ENCODE measurements around the gene SLC28A2.
"Not testable (repeated sequence)": the region's sequence is repeated elsewhere in the genome, so short reads cannot be mapped to it uniquely, and the experiment has no call there.

- TF ChIP-seq, protein P1, sequence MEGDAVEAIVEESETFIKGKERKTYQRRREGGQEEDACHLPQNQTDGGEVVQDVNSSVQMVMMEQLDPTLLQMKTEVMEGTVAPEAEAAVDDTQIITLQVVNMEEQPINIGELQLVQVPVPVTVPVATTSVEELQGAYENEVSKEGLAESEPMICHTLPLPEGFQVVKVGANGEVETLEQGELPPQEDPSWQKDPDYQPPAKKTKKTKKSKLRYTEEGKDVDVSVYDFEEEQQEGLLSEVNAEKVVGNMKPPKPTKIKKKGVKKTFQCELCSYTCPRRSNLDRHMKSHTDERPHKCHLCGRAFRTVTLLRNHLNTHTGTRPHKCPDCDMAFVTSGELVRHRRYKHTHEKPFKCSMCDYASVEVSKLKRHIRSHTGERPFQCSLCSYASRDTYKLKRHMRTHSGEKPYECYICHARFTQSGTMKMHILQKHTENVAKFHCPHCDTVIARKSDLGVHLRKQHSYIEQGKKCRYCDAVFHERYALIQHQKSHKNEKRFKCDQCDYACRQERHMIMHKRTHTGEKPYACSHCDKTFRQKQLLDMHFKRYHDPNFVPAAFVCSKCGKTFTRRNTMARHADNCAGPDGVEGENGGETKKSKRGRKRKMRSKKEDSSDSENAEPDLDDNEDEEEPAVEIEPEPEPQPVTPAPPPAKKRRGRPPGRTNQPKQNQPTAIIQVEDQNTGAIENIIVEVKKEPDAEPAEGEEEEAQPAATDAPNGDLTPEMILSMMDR (IDR thresholded peaks at IDR 0.05; ENCODE audit: poor library complexity, severe bottlenecking), result not testable (repeated sequence)
- not testable (repeated sequence) for TF ChIP-seq EZH2 (IDR thresholded peaks at IDR 0.05; ENCODE audit: borderline replicate concordance, insufficient read depth, low read length, poor library complexity, severe bottlenecking); POLR2AphosphoS5 (IDR thresholded peaks at IDR 0.05); EP300 (conservative IDR thresholded peaks at IDR 0.05; ENCODE audit: poor library complexity, severe bottlenecking); MXI1 (conservative IDR thresholded peaks at IDR 0.05; ENCODE audit: poor library complexity, severe bottlenecking); TAF1 (IDR thresholded peaks at IDR 0.05; ENCODE audit: low read depth)
- TF ChIP-seq, protein P2, sequence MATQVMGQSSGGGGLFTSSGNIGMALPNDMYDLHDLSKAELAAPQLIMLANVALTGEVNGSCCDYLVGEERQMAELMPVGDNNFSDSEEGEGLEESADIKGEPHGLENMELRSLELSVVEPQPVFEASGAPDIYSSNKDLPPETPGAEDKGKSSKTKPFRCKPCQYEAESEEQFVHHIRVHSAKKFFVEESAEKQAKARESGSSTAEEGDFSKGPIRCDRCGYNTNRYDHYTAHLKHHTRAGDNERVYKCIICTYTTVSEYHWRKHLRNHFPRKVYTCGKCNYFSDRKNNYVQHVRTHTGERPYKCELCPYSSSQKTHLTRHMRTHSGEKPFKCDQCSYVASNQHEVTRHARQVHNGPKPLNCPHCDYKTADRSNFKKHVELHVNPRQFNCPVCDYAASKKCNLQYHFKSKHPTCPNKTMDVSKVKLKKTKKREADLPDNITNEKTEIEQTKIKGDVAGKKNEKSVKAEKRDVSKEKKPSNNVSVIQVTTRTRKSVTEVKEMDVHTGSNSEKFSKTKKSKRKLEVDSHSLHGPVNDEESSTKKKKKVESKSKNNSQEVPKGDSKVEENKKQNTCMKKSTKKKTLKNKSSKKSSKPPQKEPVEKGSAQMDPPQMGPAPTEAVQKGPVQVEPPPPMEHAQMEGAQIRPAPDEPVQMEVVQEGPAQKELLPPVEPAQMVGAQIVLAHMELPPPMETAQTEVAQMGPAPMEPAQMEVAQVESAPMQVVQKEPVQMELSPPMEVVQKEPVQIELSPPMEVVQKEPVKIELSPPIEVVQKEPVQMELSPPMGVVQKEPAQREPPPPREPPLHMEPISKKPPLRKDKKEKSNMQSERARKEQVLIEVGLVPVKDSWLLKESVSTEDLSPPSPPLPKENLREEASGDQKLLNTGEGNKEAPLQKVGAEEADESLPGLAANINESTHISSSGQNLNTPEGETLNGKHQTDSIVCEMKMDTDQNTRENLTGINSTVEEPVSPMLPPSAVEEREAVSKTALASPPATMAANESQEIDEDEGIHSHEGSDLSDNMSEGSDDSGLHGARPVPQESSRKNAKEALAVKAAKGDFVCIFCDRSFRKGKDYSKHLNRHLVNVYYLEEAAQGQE (IDR thresholded peaks at IDR 0.05; ENCODE audit: borderline replicate concordance), result not testable (repeated sequence)
Measured at GRCh38 chr15:45293326-45293725, 41.3 kb downstream of the SLC28A2 start.

Measured in neural cell (in vitro differentiated cells).